Naive thymus-derived CD4-positive, alpha-beta T cell (primary cell): Measurements from ENCODE around the gene EZR. TPM values are rescaled to one million over a fixed set of nuclear protein-coding genes. Genes with fewer than 3 reads are reported as not detected.
"Not testable (repeated sequence)": the region's sequence is repeated elsewhere in the genome, so short reads cannot be mapped to it uniquely, and the experiment has no call there.

Experiments
- ATAC-seq: fragments of 150-1000 bp; cut with Tn5 transposase; 2 replicates; pipeline ENCODE4 v1.10.0; 2021; ENCODE audit warnings: mild to moderate bottlenecking, moderate library complexity
- CTCF ChIA-PET: fragments of 350-600 bp; sonication (Branson Sonifier 250); formaldehyde crosslinking; loops from one replicate; lab custom pipeline; 2021; ENCODE audit warnings: antibody characterized with exemption; lab: Charles Lee
- POLR2A ChIA-PET: fragments of 350-600 bp; sonication (Branson Sonifier 250); formaldehyde crosslinking; loops from one replicate; lab custom pipeline; 2021; ENCODE audit warnings: antibody characterized with exemption, inconsistent platforms; lab: Charles Lee
- DNase-seq, 9 donors: peaks; one replicate each; pipeline versions ENCODE4 v3.0.0 to v3.0.0-alpha.2; 2020 to 2022; ENCODE audit warnings: mixed read lengths in 1 of 9
- H3K27ac ChIP-seq: one replicate; pipeline ENCODE4 v1.7.0; 2013; ENCODE audit warnings: mild to moderate bottlenecking, low read depth, low read length, moderate library complexity
- H3K27me3 ChIP-seq, 2 donors: one replicate each; pipeline ENCODE4 v1.7.0; 2013; ENCODE audit warnings: low read length in 2 of 2, mild to moderate bottlenecking in 2 of 2, moderate library complexity in 2 of 2; ENCODE audit not compliant: control insufficient read depth in 2 of 2, insufficient read depth in 2 of 2
- H3K36me3 ChIP-seq, 3 experiments: 1 replicate in 2 of 3; 2 replicates in 1 of 3; pipeline ENCODE4 v1.7.0; 2013; ENCODE audit warnings: low read length in 3 of 3, mild to moderate bottlenecking in 3 of 3, moderate library complexity in 1 of 3; ENCODE audit not compliant: insufficient read depth in 3 of 3, control insufficient read depth in 2 of 3
- H3K4me1 ChIP-seq, 2 donors: one replicate each; pipeline ENCODE4 v1.7.0; 2013; ENCODE audit warnings: low read length in 2 of 2, mild to moderate bottlenecking in 2 of 2, moderate library complexity in 1 of 2; ENCODE audit not compliant: control insufficient read depth in 2 of 2, insufficient read depth in 2 of 2
- H3K4me3 ChIP-seq: 2 replicates; pipeline ENCODE4 v1.7.0; 2013; ENCODE audit warnings: mild to moderate bottlenecking, low read length
- H3K9me3 ChIP-seq, 3 experiments: 1 replicate in 2 of 3; 2 replicates in 1 of 3; pipeline ENCODE4 v1.7.0; 2013; ENCODE audit warnings: low read length in 3 of 3; ENCODE audit not compliant: control insufficient read depth in 2 of 3
- H3K27ac Mint-ChIP-seq, 9 donors: one replicate each; pipeline ENCODE4 v1.8.0; 2020 to 2022; ENCODE audit warnings: mixed read lengths in 9 of 9, mild to moderate bottlenecking in 8 of 9, moderate library complexity in 5 of 9, inconsistent platforms in 2 of 9
- H3K27me3 Mint-ChIP-seq, 5 donors: one replicate each; pipeline ENCODE4 v1.8.0; 2021 to 2022; ENCODE audit warnings: mixed read lengths in 5 of 5, mild to moderate bottlenecking in 1 of 5
- H3K36me3 Mint-ChIP-seq, 5 donors: one replicate each; pipeline ENCODE4 v1.8.0; 2020 to 2022; ENCODE audit warnings: mixed read lengths in 5 of 5, mild to moderate bottlenecking in 3 of 5, inconsistent platforms in 1 of 5
- H3K4me1 Mint-ChIP-seq, 7 donors: one replicate each; pipeline ENCODE4 v1.8.0; 2020 to 2022; ENCODE audit warnings: mixed read lengths in 7 of 7, mild to moderate bottlenecking in 3 of 7, inconsistent platforms in 1 of 7
- H3K4me3 Mint-ChIP-seq, 10 donors: one replicate each; pipeline ENCODE4 v1.8.0; 2020 to 2022; ENCODE audit warnings: mild to moderate bottlenecking in 10 of 10, mixed read lengths in 10 of 10, moderate library complexity in 6 of 10, inconsistent platforms in 2 of 10
- H3K9me3 Mint-ChIP-seq, 11 donors: one replicate each; pipeline ENCODE4 v1.8.0; 2020 to 2022; ENCODE audit warnings: mixed read lengths in 11 of 11, mild to moderate bottlenecking in 4 of 11, inconsistent platforms in 1 of 11, moderate library complexity in 1 of 11
- intact Hi-C, 2 donors: fragments of 100-400 bp; cut with micrococcal nuclease; formaldehyde crosslinking; loops; one replicate each; pipeline ENCODE4 v1.15.1; 2023
- polyA plus RNA-seq, 2 donors: library from polyadenylated mRNA; unstranded; fragments of 300-500 nt; fragmentation: Illumina TruSeq; gene quantifications; one replicate each; pipeline ENCODE4 v1.2.3, GENCODE V29; 2021
- total RNA-seq, 6 experiments: library from RNA in 5 of 6; stranded (reverse) in 5 of 6; gene quantifications; 1 replicate in 5 of 6; 2 replicates in 1 of 6; pipeline ENCODE4 v1.2.3 and lab custom pipeline; 2021 to 2026

Gene EZR
- total and polyA plus RNA-seq, 7 experiments from 2014 or later = 115 to 201 (median 140) TPM

DNA sequence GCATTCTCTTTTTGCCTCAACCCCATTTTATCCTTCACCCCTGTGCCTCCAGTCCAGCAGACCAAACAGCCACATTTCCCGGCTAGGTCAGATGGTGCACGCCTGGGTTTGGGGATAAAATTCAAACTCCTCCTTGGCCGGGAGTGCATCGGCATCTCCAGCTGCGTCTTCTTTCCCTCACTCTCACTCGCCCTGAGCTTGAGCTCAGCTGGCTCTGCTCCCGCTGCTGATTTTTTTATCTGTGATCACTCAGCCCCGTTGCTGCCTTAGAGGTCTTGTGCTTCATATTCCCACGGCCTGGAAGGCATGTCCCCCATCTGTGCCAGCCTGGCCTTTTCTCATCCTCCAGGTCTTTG, 6.8 kb upstream of the EZR start:
- peak overlapping the region in 2 of 9 donors; percentile 2 to 25 for H3K27ac Mint-ChIP-seq
- no peak overlapping the region for H3K27ac ChIP-seq
- H3K27me3 Mint-ChIP-seq = no peaks in the 10 kb centered on the region
- H3K36me3 Mint-ChIP-seq = peaks cover 0 to 3% (median 0%) of the 10 kb centered on the region in 5 donors
- H3K9me3 Mint-ChIP-seq = peaks cover 0 to 5% (median 0%) of the 10 kb centered on the region in 11 donors
- no peak for ATAC-seq
- no peaks in the 10 kb centered on the region for H3K27me3 ChIP-seq
- no peaks in the 10 kb centered on the region for H3K9me3 ChIP-seq
- no peaks in the 10 kb centered on the region for H3K4me1 ChIP-seq
- no peak overlapping the region for H3K4me3 ChIP-seq
- H3K4me3 Mint-ChIP-seq = peak overlapping the region in 1 of 10 donors; percentile 54
- no peak for DNase-seq
- intact Hi-C loops = no loop called here
- no peaks in the 10 kb centered on the region for H3K36me3 ChIP-seq
- ChIA-PET POLR2A (interaction anchor here (0.6 to 2.0 kb wide), 2 partner anchors 23 to 44 kb away, joined by 3 to 10 read pairs; no protein-coding TSS in a partner anchor), CTCF (no interaction called here)
- peaks cover 0 to 9% (median 0%) of the 10 kb centered on the region in 7 donors for H3K4me1 Mint-ChIP-seq

DNA sequence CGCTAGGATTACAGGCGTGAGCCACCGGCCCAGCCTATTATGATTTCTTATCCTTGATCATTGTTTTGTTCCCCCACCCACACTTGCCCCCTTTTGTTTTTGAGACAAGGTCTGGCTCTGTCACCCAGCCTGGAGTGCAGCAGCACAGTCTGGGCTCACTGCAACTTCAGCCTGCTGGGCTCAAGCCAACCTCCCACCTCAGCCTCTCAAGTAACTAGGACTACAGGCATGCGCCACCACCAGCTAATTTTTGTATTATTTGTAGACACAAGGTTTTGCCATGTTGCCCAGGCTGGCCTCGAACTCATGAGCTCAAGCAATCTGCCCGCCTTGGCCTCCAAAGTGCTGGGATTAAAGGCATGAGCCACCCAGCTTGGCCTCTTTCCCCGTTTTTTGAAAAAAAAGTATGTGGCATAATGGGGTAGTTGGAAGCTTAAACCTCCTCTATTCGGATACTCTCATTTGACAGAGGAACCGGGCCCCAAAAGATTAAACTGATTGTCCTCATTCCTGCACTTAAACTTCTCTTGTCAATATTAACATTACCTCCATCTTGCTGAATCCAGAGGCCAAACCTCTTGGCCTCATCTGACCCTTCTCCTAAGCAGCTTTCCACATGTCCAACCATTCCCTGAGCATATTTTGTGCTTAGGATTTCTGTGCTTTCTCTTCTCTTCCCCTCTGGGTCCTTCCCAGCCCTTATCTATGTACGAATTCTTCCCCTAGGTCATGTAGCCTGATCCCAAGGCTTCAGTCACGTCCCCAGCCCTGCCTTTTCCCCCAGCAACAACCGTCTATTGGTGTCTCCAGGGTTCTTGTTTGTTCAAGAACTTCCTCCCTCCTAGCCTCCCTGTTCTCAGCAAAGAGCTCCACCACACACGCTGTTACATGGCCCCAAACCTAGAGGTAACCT, 6.1 kb upstream of the EZR start:
- no peaks in the 10 kb centered on the region for H3K27me3 ChIP-seq
- Mint-ChIP-seq H3K27me3 (no peaks in the 10 kb centered on the region), H3K36me3 (peaks cover 0 to 3% (median 0%) of the 10 kb centered on the region in 5 donors), H3K27ac (peak overlapping the region in 4 of 9 donors; percentile 2 to 29 (median 22)), H3K4me3 (no peak overlapping the region), H3K4me1 (peaks cover 0 to 9% (median under 1%) of the 10 kb centered on the region in 7 donors), H3K9me3 (peaks cover 0 to 5% (median 0%) of the 10 kb centered on the region in 11 donors)
- DNase-seq = no peak
- CTCF ChIA-PET = interaction anchor here (1.6 kb wide), 1 partner anchor 18 kb away, joined by 3 read pairs; no protein-coding TSS in a partner anchor
- no peaks in the 10 kb centered on the region for H3K4me1 ChIP-seq
- no peaks in the 10 kb centered on the region for H3K36me3 ChIP-seq
- intact Hi-C loops = no loop called here
- POLR2A ChIA-PET = interaction anchor here (0.6 to 1.1 kb wide), 6 partner anchors 9 to 243 kb away, joined by 3 to 5 read pairs (median 3); no protein-coding TSS in a partner anchor
- H3K27ac ChIP-seq = no peak overlapping the region
- no peaks in the 10 kb centered on the region for H3K9me3 ChIP-seq
- no peak for ATAC-seq
- no peak overlapping the region for H3K4me3 ChIP-seq

DNA sequence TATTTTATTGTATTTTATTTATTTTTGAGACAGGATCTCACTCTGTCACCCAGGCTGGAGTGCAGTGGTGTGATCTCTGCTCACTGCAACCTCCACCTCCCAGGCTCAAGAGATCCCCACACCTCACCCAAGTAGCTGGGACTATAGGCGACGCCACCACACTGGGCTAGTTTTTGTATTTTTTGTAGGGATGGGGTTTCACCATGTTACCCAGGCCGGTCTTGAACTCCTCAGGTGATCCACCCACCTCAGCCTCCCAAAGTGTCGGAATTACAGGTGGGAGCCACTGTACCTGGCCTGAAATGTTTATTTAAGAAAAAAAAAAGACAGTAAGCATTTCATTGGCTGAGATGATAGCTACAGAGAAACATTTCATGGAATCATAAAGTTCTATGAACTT, 4.4 kb upstream of the EZR start:
- intact Hi-C loops, H3K4me3 Mint-ChIP-seq, H3K36me3 Mint-ChIP-seq: not testable (repeated sequence)

DNA sequence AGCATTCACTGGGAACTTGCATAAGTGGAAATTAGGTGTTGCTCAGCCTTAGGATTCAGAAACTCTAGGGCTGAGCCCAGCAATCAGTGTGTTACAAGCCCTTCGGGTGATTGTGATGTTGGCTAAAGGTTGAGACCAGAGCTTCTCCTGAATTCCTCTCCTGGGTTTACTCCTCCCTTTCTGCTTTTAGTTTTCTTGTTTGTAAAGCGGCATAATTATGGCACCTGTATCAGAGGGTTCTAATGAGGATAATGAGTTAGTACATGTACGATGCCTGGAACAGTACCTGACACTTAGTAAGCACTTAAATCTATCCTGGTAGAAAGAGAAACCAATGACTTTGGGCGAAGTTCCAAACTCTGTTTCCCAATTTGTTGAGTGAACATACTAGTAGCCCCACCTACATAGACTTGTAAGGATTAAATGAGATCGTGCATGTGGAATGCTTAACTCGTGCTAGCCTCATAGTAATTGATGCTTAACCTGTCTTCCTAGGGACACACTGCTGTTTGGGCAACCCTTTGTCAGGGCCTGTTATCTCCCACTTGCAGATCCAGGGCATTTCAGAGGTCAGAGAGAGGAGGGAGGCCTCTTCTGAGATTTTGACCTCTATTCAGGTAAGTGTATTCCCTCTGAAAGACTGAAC, 932 bp upstream of the EZR start:
- ATAC-seq (no peak), DNase-seq (no peak)
- Mint-ChIP-seq H3K27ac (peak overlapping the region; percentile 87 to 96 (median 91)), H3K27me3 (no peaks in the 10 kb centered on the region), H3K36me3 (peaks cover 0 to 21% (median 4%) of the 10 kb centered on the region in 5 donors), H3K9me3 (peaks cover 0 to 5% (median 0%) of the 10 kb centered on the region in 11 donors), H3K4me3 (peak overlapping the region; percentile 65 to 96 (median 84)), H3K4me1 (peaks cover 23 to 40% (median 29%) of the 10 kb centered on the region in 7 donors)
- no peak overlapping the region for H3K4me3 ChIP-seq
- no peaks in the 10 kb centered on the region for H3K27me3 ChIP-seq
- no peaks in the 10 kb centered on the region for H3K9me3 ChIP-seq
- H3K36me3 ChIP-seq = peaks cover 0 to 4% (median 0%) of the 10 kb centered on the region in 3 experiments
- POLR2A ChIA-PET = interaction anchor here (0.6 to 2.5 kb wide), 8 partner anchors 10 to 280 kb away, joined by 3 to 47 read pairs (median 5); no protein-coding TSS in a partner anchor
- CTCF ChIA-PET = interaction anchor here (1.0 kb wide), 1 partner anchor 27 kb away, joined by 3 read pairs; no protein-coding TSS in a partner anchor
- intact Hi-C loops = loop anchor here (1.0 to 10.0 kb wide), 11 partner anchors 15 to 905 kb away; partner anchors contain the start of genes SOD2 (in 1 of the 2), SYTL3 (in 1 of the 2) and WTAP (in 1 of the 2)
- peak overlapping the region; percentile 99 for H3K27ac ChIP-seq
- H3K4me1 ChIP-seq = peaks cover 14 to 16% of the 10 kb centered on the region in 2 donors

More for the DNA sequence above, 4.4 kb upstream of the EZR start:
- H3K4me1 Mint-ChIP-seq = peaks cover 0 to 15% (median 4%) of the 10 kb centered on the region in 7 donors
- ChIA-PET POLR2A (interaction anchor here (0.7 to 1.7 kb wide), 6 partner anchors 9 to 93 kb away, joined by 3 to 6 read pairs (median 4); no protein-coding TSS in a partner anchor), CTCF (interaction anchor here (0.6 to 0.9 kb wide), 3 partner anchors 31 to 163 kb away, joined by 3 to 4 read pairs (median 4); no protein-coding TSS in a partner anchor)
- not testable (repeated sequence) for ATAC-seq, H3K27ac ChIP-seq, H3K4me3 ChIP-seq, H3K9me3 Mint-ChIP-seq, DNase-seq, H3K9me3 ChIP-seq, H3K36me3 ChIP-seq, H3K4me1 ChIP-seq, H3K27ac Mint-ChIP-seq, H3K27me3 Mint-ChIP-seq, H3K27me3 ChIP-seq

DNA sequence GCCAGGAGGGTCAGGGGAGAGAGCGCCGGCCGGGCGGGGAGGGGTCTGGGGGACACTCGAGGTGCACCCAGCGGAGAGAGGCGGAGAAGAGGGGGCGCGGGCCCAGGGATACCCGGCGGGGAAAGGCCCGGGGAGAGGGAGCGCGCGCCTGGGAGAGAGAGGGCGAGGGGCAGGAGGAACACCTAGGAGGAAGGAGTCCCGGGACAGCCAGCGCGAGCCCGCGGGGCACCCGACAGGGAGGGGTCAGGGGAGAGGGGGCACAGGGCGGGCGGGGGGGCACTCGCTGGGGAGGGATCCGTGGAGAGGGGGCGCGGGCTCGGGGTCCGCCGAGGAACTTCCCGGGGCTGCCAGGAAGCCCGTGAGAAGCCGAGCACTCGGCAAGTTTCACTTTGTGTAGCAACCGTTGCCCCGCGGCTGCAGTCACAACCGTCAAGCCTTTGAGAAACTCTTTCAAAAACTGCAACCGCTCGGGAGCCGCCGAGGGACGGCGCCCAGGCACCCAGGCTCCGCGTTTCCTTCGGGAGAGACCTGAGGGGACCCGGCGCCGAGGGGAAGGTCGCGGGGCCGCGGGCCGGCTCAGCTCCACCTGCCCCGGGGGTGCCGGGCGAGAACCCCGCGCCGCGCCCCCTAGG, 471 bp downstream of the EZR start:
- Histone ChIP-seq H3K9me3 (no peaks in the 10 kb centered on the region), H3K4me1 (peaks cover 23 to 30% of the 10 kb centered on the region in 2 donors), H3K4me3 (peak overlapping the region; percentile 50), H3K36me3 (peaks cover 0 to 4% (median 0%) of the 10 kb centered on the region in 3 experiments), H3K27ac (peak overlapping the region; percentile 99), H3K27me3 (no peaks in the 10 kb centered on the region)
- Mint-ChIP-seq H3K4me1 (peaks cover 37 to 54% (median 43%) of the 10 kb centered on the region in 7 donors), H3K27me3 (no peaks in the 10 kb centered on the region), H3K4me3 (peak overlapping the region; percentile 73 to 96 (median 87)), H3K27ac (peak overlapping the region; percentile 55 to 97 (median 89)), H3K36me3 (peaks cover 4 to 33% (median 6%) of the 10 kb centered on the region in 5 donors), H3K9me3 (peaks cover 0 to 5% (median 0%) of the 10 kb centered on the region in 11 donors)
- CTCF ChIA-PET = no interaction called here
- intact Hi-C loops = loop anchor here (1.0 to 10.0 kb wide), 13 partner anchors 14 to 906 kb away; partner anchors contain the start of genes SOD2 (in 1 of the 2), SYTL3 (in 1 of the 2) and WTAP (in 1 of the 2)
- DNase-seq (peak; percentile 59 to 78 (median 70)), ATAC-seq (peak; percentile 44)
- POLR2A ChIA-PET = interaction anchor here (0.7 to 2.5 kb wide), 9 partner anchors 11 to 111 kb away, joined by 3 to 47 read pairs (median 5); no protein-coding TSS in a partner anchor
